HG02870 (cell line): Measurements from ENCODE around the gene ANKRD29.
"Not testable (repeated sequence)": the region's sequence is repeated elsewhere in the genome, so short reads cannot be mapped to it uniquely, and the experiment has no call there.

ENCODE experiments used
- ATAC-seq: cut with Tn5 transposase; IDR thresholded peaks from one replicate; pipeline ENCODE4 v1.9.1; 2021; ENCODE audit warnings: mild to moderate bottlenecking, moderate library complexity; ENCODE audit not compliant: unreplicated experiment

Gene ANKRD29

GRCh38 chr18:23585007-23585871 is 77.5 kb downstream of the ANKRD29 start:
- ATAC-seq: no peak

DNA sequence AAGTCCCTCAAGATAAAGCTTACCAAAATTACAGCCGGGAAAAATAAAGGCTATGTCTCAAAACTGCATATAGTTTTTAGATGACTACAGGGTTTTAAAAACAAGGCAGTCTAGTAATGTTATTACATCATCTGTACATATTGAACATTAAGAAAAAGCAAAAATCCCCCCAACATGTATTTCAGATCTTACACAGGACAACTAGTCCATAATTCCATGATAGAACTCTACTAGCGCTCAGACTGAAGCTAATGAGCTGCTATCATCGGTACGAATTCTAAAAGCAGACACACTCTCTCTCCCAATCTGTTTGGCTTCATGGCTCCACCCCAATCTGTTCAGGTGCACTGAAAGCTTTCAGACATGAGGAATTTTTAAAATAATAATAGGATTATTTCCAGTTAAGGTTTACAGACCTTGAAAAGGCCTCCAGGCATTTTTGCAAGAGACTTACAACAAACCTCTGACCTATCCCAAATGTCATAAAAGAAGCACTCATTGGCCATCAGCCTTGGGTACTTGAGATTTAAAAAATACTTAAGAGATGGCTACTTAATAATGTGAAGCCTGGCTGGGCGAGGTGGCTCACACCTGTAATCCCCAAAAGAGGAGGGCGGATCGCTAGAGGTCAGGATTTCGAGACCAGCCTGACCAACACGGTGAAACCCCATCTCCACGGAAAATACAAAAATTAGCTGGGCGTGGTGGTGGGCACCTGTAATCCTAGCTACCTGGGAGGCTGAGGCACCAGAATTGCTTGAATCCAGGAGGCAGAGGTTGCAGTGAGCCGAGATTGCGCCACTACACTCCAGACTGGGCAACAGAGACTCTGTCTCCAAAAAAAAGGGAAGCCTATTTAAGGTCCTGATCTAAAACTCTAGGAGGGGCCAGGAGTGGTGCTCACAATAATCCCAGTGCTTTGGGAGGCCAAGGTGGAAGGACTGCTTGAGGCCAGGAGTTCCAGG is 78.4 kb downstream of the ANKRD29 start:
- ATAC-seq: no peak

DNA sequence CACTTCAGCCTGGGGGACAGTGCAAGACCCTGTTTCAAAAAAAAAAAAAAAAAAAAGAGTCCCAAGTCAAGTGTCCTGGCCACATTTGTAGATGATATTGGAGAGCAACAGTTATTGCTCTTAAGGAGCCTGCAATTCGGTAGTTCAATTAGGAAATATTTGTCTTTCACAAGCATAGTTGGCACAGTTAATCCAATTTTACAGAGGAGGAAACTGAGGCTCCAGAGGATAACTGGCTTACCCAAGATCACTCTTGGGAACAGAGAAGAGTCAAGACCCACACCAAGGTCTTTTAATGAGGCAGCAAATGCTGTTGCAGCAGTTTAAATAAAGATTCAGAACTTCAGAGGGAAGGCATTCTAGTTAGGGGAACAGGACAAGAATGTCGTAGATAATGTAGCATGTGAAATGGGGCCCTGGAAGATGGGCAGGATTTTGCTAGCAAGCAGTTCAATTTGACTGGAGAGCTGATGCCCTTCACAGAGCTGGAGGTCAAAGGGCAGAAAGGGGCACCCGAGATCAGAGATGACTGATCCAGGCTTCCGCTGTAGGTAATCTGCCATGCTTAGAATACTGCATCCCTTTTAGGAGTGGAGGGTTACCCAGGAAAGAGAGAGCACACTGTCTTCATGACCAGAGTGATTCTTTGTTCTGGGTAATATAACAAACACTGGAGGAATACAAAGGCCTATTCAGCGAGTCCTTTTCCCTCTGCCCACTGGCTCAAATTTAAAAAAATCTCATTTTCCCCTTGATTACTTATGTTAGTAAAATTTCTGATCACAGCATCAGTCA is 79.4 kb downstream of the ANKRD29 start:
- no peak for ATAC-seq

DNA sequence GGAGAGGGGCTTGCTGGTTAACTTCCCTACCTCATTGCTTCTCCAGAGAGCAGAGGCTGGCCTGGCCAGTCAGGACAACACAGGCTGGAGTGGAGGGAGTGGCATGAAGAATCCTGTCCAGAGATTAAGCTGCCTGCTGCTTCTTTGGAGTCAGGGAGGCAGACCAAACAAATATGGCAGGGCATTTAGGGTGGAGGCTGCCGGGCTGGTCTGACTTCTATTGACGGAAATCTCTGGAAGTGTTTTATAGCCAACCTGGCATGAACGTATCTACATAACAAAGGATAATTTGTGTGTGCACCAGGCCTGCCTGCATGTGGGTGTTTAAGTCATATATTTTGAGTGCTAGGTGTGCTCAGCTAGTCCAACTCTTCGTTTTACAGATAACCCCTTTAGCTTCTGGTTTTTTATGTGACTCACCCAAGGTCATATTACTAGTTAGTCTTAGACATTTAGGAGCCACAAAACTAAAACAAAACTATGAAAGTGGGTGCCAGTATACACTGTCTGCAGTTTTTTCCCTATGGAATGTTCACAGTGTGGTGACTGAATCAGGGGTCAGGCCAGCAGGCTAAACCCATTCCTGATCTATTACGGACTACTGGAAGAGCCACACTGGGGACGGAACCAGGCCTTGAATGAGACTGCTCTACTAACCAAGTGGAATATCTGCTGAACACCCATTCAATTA is 81.9 kb downstream of the ANKRD29 start:
- no peak for ATAC-seq

- no peak for ATAC-seq
Measured at GRCh38 chr18:23578891-23579653, 83.6 kb downstream of the ANKRD29 start.

DNA sequence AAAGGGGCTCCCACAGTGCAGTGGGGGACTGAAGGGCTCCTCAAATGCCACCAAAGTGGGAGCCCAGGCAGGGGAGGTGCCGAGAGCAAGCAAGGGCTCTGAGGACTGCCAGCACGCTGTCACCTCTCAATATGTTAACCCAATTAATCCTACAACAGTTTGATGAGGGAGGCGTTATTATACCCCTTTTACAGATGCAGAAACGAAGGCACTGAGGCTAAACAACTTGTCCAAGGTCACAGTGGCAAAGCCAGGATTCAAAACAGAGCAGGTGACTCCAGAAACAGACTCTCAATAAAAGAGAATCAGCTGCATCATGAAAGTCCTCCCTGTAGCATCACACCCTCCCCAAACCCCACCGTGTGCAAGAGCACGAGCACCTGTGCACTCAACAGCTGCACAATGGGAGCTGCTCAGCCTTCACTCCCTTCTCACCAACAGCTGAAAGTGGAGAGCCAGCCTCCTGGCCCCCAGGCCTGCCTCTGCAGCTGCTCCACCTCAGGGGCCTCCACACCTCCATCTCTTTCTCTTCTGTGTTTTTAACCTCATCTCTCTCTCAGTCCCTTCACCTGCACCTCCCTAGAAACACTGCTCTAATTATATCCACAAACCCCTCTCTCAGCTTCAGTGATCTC is 84.5 kb downstream of the ANKRD29 start:
- ATAC-seq: peak; percentile 46

GRCh38 chr18:23577521-23577920 is 85.2 kb downstream of the ANKRD29 start:
- not testable (repeated sequence) for ATAC-seq

GRCh38 chr18:23575309-23575651 is 87.4 kb downstream of the ANKRD29 start:
- ATAC-seq: no peak

GRCh38 chr18:23574611-23575308 is 88.0 kb downstream of the ANKRD29 start:
- no peak for ATAC-seq

DNA sequence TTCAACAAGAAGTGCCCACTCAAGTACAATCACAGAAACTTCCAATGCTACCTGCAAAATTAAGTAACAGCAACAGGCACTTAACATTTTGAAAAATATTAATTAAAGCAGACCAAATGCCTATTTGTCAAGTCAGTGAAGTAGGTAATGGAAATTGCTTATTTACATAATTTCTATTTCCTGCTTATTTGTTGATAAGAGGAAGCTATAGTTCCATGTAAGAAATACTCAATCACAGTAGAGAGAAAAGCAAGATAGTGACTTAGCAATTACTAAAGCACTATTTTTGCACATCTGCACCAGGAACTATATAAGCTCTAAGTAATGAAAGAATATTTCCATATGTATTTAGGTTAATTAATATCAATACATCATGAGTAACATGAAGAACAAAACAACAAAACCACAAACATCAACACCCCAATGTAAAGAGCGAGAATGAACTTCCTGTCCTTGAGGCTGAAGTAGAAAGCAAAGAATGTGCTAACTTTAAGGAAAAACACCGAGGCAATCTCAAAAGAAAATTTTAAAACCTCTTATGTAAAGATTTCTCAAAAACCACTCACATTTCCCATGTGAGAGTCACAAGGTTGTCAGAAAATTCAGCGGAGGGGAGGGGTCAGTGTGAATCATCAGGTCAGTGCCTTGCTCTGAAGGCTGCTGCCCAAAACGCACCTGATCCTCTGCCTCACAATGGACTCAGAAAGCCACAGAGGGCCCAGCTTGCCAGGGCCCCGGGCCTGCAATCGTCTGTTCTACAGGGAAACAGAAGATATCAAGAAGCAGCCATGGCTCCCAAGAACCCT is 88.9 kb downstream of the ANKRD29 start:
- ATAC-seq: no peak

GRCh38 chr18:23573020-23573419 is 89.7 kb downstream of the ANKRD29 start:
- ATAC-seq: no peak

DNA sequence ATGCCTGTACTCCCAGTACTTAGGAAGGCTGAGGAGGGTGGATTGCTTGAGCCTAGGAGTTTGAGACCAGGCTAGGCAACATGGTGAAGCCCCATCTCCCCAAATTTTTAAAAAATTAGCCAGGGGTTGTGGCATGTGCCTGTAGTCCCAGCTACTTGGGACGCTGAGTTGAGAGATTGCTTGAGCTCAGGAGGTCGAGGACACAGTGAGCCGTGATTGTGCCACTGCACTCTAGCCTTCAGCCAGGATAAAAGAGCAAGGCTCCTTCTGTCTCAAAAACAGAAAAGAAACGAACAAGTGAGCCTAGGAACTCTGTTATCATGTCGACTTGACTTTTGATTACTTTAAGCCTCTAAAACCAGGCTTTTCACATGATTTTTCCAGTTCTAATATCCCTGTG is 90.1 kb downstream of the ANKRD29 start:
- ATAC-seq: no peak

DNA sequence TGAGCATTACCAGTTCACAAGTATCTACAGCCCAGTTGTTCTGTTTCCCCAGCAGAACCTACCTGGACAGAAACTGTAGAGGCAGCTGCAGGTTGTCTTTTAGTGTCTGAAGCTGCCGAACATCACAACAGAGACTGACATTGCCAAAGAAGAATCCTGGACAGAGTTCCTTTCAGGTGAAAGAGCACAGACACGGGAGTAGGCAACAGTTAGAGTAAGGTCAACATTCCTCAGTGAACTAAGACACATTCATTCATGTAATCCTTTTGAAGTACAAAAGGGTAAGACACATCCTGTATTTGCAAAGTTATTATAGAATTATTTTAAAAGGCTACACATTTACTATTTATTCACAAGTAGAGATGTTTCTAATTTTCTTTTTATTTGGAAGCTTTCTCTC is 90.7 kb downstream of the ANKRD29 start:
- ATAC-seq: no peak

DNA sequence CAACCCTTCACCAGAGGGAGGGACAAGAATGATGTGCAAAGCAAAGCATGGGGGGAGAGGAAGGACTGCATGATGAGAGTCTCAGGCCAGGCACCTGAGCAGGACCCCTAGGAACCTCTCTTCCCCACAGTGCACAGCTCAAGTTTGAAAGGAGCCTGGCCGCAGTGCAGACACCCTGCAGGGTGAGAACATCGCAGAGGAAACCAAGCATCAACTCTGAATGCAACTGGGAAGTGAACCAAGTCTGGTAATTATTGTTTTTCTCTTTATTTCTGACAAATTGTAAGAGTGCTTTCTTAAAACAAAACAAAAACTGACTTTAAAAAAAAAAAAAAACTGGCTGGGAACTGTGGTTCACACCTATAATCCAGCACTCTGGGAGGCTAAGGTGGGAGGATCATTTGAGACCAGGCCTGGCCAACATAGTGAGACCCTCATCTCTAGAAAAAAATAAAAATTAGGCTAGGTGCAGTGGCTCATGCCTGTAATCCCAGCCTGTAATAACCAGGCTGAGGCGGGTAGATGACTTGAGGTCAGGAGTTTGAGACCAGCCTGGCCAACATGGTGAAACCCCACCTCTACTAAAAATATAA is 91.7 kb downstream of the ANKRD29 start:
- ATAC-seq: no peak

DNA sequence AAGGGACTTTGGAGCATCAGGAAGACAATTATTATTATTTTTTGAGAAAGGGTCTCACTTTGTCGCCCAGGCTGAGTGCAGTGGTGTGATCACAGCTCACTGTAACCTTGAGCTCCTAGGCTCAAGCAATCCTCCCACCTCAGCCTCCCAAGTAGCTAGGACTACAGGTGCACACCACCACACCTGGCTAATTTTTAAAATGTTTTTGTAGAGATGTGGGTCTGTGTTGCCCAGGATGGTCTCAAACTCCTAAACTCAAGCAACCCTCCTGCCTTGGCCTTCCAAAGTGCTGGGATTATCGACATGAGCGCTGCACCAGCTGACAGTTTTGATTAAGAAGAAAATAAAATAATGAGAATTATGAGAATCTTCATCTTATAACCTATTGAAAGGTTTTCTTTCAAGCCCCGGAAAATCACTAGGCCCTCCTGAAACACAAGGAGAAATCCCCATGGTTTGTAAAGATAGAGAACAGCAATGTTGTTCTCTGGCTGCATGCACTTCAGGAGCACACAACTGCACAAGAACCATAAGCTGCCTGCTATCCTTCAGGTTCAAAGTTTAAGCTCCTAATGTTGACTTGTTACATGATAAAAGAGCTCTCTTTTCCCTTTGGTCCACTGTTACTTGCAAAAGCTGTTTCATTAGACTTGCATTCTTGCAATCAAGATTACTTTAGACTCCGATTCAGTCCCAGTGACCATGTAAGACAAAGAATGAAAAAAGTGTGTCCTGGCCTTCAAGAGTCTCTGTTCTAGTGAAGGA is 93.2 kb downstream of the ANKRD29 start:
- ATAC-seq: no peak

GRCh38 chr18:23568281-23569138 is 94.2 kb downstream of the ANKRD29 start:
- ATAC-seq: no peak
